Hepatic stellate cell (primary cell): ENCODE results near the gene KBTBD6.
"Not testable (repeated sequence)": the region's sequence is repeated elsewhere in the genome, so short reads cannot be mapped to it uniquely, and the experiment has no call there.

Source experiments
- DNase-seq: peaks from one replicate; pipeline ENCODE4 v3.0.0; 2011; ENCODE audit warnings: low spot score

KBTBD6 gene, protein sequence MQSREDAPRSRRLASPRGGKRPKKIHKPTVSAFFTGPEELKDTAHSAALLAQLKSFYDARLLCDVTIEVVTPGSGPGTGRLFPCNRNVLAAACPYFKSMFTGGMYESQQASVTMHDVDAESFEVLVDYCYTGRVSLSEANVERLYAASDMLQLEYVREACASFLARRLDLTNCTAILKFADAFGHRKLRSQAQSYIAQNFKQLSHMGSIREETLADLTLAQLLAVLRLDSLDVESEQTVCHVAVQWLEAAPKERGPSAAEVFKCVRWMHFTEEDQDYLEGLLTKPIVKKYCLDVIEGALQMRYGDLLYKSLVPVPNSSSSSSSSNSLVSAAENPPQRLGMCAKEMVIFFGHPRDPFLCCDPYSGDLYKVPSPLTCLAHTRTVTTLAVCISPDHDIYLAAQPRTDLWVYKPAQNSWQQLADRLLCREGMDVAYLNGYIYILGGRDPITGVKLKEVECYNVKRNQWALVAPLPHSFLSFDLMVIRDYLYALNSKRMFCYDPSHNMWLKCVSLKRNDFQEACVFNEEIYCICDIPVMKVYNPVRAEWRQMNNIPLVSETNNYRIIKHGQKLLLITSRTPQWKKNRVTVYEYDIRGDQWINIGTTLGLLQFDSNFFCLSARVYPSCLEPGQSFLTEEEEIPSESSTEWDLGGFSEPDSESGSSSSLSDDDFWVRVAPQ

DNA sequence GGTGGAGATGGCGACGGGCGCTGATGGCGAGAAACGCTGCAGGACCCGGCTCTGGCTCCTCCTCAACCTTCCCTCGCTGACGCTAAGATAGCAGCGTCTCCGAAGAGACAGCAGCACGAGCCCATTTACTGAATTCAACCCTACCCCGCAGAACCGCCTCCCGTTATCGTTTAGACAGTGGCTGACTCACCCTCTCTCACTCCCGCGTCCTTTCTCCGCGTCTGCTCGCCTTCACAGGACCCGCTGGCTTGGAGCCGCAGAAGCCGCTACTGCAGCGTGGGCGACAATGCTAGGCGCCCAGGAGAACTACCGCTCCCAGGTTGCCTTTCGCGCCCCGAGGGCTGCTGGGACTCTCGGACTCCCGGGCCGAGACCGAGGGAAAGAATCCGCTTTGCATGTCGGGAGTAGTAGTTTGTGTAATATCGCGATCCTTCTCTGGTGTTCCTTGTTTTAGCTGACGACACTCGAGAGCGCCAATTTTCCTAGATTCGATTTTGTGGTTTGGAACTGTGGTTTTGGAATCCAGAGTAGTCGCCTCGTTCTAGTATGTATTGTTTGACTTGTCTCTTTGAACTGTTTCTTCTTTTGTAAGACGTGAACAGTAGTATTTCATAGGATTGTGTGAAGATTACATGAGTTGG is at the start of gene KBTBD6:
TSS of gene KBTBD6 (minus strand) at position 291 of the 641 bp plus-strand sequence. CDS start 291 bp downstream, outside the sequence.
- DNase-seq, result peak; percentile 89

DNA sequence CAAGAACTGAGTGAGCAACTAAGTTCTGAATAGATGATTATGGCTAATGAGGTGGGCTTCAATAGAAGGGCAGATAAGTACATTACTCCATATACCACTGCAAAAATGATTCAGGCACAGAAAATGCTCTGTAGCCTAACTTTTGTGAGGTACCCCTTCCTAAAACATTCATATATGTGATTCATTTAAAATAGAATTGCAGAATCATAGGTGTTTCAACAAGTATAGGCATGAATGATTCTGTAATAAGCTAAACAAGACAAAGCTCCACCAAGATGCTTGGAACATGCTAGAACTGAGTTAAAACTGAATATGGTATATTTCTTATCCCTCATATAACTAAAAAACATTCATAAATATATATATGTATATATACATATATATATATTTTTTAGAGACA is 49.6 kb upstream of the KBTBD6 start:
- no peak for DNase-seq

DNA sequence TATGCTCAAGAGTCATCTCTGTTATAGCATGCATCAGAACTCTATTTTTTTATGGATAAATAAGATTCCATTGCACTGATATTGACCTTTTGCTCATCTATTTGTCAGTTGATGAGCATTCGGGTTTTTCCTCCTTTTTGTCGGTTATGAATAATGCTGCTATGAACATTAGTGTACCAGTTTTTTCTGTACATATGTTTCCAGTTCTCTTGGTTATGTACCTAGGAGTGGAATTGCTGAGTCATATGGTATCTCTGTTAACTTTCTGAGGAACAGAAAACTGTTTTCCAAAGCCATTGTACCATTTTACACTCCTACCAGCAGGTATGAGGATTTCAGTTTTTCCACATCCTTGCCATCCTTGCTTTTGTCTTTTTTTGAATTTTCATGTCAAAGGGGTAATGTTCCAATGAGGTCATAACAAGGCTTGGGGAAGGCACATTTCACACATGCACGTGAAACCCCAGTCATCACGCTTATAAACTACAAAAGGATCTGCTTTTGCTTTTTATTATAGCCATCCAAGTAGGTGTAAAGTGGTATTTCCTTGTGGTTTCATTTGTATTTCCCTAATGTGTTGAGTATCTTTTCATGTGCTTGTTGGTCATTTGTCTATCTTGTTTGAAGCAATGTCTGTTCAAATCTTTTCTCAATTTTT is 47.1 kb upstream of the KBTBD6 start:
- DNase-seq, result no peak

DNA sequence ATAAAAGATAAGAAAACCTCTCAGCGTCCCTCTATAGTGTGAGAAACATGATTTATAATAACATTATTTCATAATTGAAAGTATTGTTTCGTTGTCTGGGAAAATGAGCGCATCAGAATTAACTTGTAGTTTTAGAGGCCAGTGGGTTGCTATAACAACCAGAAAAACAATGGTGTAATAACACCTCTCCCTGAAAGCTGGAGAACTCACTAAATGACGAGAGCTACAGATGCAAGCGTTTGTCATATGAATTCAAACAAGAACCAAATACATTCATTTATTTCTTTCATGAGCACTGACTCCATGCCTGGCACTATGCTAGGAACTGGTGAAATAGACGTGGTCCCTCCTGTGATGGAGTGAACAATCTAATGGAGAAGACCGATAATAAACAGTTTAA is 45.4 kb upstream of the KBTBD6 start:
- no peak for DNase-seq

DNA sequence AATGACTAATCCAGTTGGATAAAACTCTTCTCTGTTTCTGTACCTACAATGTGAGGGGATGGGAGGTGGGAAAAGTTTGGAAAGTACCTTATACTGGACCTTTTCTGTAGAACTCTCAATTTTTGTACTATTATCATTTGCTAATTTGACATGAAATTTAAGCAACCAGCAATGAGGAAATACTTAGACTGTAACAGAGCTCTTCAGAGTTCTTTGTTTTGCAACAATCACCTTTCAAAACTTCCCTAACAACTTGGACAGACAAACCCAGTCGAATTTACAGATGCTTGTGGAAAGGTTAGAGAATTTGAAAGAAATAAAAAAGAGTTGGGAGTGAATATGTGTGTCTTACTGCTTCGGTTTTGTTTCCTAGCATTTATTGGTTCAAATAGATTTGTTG is 45.0 kb upstream of the KBTBD6 start:
- DNase-seq, result no peak

DNA sequence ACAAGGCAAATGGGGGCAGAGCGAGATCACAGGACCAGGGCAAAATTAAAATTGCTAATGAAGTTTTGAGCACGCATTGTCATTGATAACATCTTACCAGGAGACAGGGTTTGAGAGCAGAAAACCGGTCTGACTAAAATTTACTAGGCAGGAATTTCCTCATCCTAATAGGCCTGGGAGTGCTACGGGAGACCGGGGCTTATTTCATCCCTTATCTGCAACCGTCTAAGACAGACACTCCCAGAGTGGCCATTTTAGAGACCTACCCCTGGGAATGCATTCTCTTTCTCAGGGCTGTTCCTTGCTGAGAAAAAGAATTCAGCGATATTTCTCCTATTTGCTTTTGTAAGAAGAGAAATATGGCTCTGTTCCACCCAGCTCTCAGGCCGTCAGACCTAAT is 43.0 kb upstream of the KBTBD6 start:
- DNase-seq, result not testable (repeated sequence)

DNA sequence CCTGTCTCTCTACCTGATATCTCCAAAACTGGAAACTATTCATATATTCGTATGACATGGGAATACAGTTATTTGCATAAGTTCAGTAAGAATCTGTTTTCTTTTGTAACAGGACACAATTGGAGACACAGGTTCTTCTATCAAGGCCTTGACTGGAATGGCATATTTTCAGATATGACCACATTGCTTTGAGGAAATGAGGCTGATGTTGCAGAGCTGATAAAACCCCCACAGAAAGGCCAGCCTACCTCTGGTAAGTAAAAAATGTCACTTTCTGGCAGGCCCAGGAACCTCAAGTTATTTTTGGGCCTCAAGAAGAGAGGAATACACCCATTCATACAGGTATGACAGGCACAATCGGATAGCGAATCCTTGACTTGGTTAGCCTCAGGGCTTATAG is 29.5 kb upstream of the KBTBD6 start:
- no peak for DNase-seq

DNA sequence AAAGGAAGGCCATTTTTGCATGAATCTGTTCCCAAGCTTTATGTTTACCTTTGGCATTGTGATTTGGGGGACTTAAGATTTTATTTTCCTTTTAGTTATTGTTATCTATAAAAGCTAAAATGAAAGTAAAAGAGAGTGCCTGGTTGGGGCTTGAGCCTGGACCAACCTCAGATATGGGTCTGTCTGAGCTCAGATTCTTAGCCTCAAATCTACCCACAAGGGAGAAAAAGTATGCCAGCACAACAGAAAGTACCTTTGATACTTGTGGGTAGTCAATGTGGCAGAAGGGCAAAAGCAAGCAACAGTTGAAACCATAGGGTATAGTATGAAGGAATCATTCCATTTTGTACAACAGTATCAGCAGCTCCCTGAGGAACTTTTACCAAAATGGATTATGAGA is 26.6 kb upstream of the KBTBD6 start:
- DNase-seq, result no peak

DNA sequence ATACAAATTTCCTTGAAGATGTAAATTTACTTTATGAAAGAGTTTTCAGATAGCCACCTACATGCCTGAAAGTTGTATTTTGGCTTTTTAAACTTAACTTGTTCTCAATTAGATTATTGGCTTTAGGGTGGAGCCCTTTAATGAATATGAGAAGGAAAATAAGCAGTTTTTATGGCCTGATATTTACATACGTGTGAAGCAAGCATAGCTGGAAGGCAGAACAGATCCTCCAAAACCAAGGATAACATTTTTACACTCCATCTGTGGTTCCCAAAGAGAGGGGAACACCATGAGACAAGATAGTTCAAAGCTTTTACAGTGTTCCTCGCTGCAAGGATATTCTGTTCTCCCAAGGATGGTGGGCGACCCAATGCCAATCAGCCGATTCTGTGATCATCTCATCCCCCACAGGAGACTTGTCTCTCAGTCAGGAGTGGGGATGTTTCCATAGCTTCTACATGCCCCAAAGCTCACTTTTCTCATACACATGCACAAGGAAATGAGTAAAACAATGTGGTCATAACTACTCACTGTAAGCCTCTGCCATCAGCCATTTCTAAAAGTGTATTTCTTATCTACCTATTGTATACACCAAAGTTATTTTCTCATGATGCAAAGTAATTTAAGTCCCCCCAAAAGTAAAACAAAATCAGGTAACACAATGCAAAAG is 24.6 kb upstream of the KBTBD6 start:
- no peak for DNase-seq

DNA sequence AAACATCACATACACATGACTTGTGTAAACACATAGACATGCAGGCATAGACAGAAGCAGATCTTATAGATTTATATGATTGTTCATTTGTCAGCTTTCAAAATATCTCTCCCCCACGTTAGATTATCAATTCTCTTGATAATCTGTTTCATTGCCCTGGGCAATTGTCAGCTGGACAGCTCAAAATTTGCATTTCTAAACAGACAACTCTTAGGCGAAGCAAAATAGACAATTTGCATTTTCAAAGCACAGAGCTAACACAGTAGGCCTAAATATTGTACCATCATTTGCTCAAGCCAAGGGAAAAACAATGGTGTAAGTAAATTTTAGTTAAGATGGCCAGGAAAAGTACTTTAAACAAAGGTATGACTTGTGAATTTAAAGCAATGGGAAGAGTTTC is 24.0 kb upstream of the KBTBD6 start:
- no peak for DNase-seq

DNA sequence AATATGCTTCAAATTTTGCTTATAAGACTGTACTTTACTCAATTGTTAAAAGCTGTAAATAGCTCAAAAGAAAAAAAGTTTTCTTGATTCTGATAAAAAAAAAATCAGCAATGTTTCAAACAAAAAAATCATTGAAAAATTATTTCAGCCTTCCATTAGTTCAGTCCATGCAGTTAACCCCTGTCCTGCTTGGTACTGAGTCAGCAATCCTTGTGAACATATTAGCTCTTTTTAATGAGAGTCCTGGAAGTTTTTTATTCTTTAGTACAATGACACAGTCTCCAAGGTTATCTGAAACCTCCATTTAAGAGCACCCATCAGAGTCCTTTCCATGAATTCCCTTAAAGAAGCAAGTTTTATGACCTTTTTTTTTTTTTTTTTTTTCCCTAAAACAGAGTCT is 21.4 kb upstream of the KBTBD6 start:
- no peak for DNase-seq

DNA sequence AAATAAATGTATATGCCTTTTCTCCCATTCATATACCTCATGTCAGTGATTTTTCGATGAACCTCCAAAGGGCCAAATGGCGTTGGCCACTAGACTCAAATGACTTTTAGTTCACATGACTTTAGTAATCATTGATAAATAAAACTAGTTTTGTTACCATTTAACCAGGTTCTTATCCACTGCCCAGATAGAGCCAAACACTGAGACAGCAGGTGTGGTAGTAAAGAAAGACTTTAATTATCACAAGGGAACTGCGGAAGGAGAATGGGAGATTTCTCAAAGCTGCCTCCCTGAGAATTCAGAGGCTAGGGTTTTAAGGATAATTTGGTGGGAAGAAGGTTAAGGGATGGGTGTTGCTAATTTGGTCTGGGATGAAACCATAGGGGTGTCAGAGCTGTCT is 19.4 kb upstream of the KBTBD6 start:
- no peak for DNase-seq

DNA sequence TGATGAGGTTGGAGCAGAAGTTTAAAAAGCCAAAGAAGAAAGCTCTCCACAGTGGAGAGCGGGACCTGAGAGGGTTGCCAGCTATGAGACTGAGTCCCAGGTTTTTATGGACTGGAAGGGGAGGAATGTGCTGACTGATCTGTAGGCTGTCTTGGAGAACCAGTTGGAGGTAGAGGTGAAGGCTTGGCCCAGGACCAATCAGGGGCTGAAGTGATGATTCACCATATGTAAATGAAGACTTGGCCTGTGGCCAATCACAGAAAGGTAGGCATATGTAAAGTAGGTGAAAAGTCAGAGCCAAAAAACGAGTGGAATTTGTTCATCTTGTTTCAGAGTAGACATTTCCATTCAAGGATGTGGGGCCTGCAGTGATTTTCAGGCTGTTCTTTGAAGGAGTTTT is 17.5 kb upstream of the KBTBD6 start:
- no peak for DNase-seq

DNA sequence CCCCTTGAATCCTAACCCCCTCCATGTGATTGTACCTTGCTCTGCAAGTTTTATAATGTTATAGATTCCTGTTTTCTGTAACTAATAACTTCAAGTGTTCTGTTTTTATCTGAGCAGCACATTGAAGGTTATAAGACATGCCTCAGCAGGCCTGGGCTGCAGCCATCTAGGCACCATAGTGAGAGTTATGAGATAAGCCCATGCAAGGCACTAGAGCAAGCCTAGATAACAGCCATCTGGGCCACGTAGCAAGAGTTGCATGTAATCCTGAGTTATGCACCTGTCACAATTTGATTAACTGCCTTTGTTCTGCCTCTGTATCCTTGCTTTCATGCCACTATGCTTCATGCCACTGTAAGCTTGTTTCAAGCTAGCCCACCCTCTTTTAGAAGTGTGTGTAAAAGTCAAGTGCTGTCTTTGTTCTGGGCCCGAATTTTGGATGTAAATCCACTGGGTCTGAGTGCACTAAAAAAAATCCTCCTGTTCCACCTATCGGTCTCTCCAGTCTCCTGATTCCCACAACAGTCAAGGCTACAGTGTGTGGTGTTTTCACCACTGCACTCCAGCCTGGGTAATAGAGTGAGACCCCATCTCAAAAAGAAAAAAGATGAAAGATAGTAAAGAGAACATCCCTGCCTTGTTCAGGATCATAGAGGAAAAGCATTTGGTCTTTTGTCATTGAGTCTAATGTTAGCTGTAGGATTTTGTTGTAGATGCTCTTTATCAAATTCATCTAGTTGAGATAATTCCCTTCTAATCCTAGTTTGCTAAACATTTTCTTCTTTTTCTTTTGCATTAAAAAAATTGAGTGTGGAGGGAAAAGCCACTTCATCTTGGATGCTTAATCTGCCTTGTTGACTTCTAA is 16.0 kb upstream of the KBTBD6 start:
- DNase-seq, result no peak

DNA sequence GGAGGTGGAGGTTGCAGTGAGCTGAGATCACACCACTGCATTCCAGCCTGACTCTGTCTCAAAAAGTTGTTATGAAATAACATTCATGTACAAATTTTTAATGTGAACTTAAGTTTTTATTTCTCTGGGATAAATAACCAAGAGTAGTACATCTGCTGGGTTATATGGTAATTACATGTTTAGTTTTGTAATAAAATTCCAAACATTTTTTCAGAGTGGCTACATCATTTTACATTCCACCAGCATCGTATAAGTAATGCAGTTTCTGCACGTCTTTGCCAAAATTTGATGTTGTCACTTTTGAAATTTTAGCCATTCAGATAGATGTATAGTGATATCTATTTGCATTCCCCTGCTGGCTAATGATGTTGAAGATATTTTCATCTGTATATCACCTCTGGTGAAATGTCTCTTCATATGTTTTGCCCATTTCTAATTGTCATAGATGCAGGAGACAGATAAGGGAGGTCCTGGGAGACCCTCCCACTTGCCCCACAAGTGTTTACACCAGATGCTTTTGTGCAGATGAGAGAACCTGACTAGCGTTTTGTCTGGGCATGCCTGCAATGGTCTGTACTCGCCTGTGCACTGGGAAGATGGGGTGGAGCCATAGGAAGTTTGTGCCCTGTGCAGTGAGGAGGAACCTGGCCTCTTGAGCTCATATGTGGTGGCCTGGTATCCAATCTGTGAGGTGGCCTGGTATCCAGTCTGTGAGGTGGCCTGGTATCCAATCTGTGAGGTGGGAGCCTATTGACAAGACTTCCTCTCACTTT is 12.7 kb upstream of the KBTBD6 start:
- DNase-seq, result peak; percentile 20

DNA sequence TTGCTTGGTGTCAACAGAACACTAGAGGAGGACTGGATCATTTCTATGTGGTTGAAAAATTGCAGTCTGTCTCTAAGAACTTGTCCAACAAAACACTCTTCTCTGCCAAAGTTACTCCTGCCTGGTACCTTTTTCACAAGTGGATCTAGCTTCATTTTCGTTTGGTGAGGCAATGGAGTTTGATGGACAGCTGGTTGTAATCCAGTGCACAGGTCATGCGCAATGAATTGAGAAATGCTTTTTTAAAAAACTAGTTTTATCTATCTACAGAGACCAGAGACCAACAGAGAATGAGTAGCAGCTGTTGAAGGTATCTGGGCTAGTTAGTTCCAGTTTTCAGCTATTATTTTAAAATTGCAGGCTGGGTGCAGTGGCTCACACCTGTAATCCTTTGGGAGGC is 12.0 kb upstream of the KBTBD6 start:
- DNase-seq, result no peak

DNA sequence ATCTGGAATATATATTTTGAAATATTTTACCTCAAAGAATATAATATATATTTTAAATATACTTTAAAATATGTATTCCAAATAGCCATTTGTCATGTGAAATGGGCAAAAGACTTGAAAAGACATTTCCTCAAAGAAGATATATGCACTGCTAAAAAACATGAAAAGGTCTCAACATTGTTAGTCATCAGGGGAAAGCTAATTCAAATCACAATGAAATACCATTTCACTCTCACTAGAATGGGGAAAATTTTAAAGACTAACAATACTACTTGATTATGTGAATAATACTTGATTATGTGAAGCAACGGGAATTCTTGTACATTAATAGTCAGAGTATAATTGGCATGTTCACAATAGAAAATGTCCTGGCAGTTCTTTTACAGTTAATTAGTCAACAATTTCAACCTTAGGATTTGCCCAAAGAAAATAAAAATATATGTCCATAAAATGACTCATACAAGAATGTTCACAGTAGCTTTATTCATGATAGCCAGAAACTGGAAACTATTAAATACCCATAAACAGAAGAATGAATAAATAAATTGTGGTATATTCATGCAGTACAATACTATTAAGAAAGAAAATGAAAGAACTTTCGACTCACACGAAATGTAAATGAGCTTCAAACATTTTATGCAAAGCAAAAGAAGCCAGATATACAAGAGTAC is 6.8 kb upstream of the KBTBD6 start:
- DNase-seq, result no peak

DNA sequence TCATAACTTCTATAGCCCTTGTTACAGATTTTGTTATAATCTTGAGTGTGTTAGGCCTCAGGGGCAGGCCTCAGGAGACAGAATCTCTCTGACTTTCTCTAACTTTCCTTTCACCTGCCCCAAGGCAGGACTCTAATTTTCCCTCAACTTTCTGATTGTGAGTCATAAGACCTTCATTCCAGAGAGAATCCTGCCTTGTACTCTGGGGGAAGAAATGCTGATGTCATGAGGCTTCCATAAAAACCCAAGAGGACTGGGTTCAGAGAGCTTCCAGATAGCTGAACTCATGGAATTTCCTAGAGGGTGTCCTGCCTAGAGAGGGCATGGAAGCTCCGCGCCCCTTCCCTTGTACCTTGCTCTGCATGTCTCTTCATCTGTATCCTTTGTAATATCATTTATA is 5.3 kb upstream of the KBTBD6 start:
- DNase-seq, result peak; percentile 10

DNA sequence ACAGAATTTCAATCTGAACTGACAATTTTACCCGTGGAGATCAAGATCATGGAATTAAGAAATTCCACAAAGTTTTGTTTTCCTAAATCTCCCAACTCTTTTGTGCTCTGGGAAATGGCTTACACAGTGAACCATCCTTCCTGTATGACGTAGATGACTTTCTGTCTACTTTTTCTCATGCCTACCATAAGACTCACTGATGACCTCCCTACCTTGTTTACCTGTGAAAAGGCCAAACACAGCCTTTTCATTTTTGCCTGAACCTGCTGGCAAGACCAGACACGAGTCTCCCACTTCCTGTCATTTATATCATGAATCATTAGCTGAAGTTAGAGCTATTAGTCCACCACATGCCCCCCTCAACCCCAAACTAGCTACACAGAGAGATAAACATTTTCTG is 4.6 kb upstream of the KBTBD6 start:
- no peak for DNase-seq
